ENCODE data around the gene FLNC. TPM values are rescaled to one million over a fixed set of nuclear protein-coding genes. Genes with fewer than 3 reads are reported as not detected.
A peak's percentile ranks its signal among the peaks of the same experiment; 100 is the strongest.

The FLNC gene
- total and polyA plus RNA-seq, 2 of the 13 experiments (the other 11 are each of a cell fraction or from before 2014, with no cell fraction given): 0.02 TPM; not detected in 1

DNA sequence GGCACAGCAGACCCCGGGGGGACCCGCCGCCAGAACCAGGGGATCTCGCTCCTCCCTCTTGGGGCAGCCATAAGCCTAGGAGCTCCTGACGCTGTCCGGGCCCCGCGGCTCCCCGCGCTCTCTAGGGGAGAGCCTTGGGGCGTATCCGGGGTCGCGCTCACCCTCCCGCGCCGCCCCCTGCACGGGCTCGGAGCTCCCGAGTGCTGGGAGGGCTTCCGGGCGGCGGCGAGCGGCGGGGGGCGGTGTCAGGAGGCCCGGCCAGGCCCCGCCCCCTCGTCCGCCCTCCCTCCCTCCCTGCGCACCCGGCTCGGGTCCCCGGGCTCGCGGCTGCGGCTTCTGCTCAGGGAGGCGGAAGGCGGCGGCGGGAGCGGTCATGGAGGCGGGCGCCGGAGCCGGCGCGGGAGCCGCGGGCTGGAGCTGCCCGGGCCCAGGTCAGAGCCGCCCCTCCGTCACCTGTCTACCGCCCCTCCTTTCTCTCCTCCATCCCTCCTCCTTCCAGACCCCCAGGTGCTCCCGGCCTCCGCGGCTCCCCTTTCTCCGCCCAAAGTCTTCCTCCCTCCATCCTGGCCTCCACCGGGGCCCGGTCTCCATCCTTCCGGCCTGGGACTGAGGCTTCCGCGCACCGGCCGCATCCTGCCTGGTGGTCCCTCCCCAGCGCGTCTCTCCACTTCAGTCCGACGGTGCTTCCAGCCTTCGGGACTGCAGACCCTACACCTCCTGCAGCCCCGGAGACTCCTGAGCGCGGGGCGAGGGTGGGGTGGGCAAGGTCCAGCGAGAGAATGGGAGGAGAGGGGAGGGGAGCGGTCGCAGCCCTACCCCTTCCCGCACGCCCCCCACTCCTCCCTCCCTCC, 38.9 kb upstream of the FLNC start, which contains the start of gene CCDC136 (continued):
- TF ChIP-seq, protein P1, sequence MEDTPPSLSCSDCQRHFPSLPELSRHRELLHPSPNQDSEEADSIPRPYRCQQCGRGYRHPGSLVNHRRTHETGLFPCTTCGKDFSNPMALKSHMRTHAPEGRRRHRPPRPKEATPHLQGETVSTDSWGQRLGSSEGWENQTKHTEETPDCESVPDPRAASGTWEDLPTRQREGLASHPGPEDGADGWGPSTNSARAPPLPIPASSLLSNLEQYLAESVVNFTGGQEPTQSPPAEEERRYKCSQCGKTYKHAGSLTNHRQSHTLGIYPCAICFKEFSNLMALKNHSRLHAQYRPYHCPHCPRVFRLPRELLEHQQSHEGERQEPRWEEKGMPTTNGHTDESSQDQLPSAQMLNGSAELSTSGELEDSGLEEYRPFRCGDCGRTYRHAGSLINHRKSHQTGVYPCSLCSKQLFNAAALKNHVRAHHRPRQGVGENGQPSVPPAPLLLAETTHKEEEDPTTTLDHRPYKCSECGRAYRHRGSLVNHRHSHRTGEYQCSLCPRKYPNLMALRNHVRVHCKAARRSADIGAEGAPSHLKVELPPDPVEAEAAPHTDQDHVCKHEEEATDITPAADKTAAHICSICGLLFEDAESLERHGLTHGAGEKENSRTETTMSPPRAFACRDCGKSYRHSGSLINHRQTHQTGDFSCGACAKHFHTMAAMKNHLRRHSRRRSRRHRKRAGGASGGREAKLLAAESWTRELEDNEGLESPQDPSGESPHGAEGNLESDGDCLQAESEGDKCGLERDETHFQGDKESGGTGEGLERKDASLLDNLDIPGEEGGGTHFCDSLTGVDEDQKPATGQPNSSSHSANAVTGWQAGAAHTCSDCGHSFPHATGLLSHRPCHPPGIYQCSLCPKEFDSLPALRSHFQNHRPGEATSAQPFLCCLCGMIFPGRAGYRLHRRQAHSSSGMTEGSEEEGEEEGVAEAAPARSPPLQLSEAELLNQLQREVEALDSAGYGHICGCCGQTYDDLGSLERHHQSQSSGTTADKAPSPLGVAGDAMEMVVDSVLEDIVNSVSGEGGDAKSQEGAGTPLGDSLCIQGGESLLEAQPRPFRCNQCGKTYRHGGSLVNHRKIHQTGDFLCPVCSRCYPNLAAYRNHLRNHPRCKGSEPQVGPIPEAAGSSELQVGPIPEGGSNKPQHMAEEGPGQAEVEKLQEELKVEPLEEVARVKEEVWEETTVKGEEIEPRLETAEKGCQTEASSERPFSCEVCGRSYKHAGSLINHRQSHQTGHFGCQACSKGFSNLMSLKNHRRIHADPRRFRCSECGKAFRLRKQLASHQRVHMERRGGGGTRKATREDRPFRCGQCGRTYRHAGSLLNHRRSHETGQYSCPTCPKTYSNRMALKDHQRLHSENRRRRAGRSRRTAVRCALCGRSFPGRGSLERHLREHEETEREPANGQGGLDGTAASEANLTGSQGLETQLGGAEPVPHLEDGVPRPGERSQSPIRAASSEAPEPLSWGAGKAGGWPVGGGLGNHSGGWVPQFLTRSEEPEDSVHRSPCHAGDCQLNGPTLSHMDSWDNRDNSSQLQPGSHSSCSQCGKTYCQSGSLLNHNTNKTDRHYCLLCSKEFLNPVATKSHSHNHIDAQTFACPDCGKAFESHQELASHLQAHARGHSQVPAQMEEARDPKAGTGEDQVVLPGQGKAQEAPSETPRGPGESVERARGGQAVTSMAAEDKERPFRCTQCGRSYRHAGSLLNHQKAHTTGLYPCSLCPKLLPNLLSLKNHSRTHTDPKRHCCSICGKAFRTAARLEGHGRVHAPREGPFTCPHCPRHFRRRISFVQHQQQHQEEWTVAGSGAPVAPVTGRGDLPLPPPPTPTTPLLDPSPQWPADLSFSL (CRISPR knock-in tag; IDR thresholded peaks at IDR 0.05): no peak
- TF ChIP-seq TCF12 (IDR thresholded peaks at IDR 0.05) (no peak), TCF12 (CRISPR knock-in tag; IDR thresholded peaks at IDR 0.05) (no peak), PAX8 (CRISPR knock-in tag; IDR thresholded peaks at IDR 0.05; ENCODE audit: borderline replicate concordance) (no peak), PHB2 (IDR thresholded peaks at IDR 0.05; ENCODE audit: partially characterized antibody) (no peak), JUN (CRISPR knock-in tag; IDR thresholded peaks at IDR 0.05) (no peak), CBX5 (CRISPR knock-in tag; IDR thresholded peaks at IDR 0.05; ENCODE audit: borderline replicate concordance) (no peak), ZFP36 (IDR thresholded peaks at IDR 0.05; ENCODE audit: borderline replicate concordance, low read depth, low read length, partially characterized antibody) (no peak), MTA3 (CRISPR knock-in tag; IDR thresholded peaks at IDR 0.05) (no peak), SUZ12 (IDR thresholded peaks at IDR 0.05; ENCODE audit: low read depth, low read length) (no peak), ARNT2 (CRISPR knock-in tag; IDR thresholded peaks at IDR 0.05; ENCODE audit: low read depth) (no peak), ZBTB38 (CRISPR knock-in tag; IDR thresholded peaks at IDR 0.05) (0 out of 2 replicates have a peak, but pooled peaks have one; percentile 16), ZNF883 (CRISPR knock-in tag; IDR thresholded peaks at IDR 0.05; ENCODE audit: not compliant biosample characterization) (no peak), ZNF484 (CRISPR knock-in tag; IDR thresholded peaks at IDR 0.05; ENCODE audit: borderline replicate concordance, low read depth) (no peak), FOXC1 (CRISPR knock-in tag; IDR thresholded peaks at IDR 0.05; ENCODE audit: borderline replicate concordance) (0 out of 2 replicates have a peak, but pooled peaks have one; percentile 26)
- TF ChIP-seq, protein P2, sequence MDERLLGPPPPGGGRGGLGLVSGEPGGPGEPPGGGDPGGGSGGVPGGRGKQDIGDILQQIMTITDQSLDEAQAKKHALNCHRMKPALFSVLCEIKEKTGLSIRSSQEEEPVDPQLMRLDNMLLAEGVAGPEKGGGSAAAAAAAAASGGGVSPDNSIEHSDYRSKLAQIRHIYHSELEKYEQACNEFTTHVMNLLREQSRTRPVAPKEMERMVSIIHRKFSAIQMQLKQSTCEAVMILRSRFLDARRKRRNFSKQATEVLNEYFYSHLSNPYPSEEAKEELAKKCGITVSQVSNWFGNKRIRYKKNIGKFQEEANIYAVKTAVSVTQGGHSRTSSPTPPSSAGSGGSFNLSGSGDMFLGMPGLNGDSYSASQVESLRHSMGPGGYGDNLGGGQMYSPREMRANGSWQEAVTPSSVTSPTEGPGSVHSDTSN (CRISPR knock-in tag; IDR thresholded peaks at IDR 0.05): no peak
- TF ChIP-seq, protein P3, sequence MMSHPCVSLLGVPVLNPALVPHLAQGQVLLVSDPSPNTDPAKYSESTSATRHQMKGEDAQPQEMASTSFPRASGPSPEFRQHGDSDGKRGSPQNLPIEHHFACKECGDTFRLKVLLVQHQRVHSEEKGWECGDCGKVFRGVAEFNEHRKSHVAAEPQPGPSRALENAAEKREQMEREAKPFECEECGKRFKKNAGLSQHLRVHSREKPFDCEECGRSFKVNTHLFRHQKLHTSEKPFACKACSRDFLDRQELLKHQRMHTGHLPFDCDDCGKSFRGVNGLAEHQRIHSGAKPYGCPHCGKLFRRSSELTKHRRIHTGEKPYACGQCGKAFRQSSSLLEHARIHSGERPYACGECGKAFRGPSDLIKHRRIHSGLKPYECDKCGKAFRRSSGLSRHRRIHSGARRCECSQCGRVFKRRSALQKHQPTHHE (CRISPR knock-in tag; IDR thresholded peaks at IDR 0.05; ENCODE audit: borderline replicate concordance): no peak
- TF ChIP-seq, protein P4, sequence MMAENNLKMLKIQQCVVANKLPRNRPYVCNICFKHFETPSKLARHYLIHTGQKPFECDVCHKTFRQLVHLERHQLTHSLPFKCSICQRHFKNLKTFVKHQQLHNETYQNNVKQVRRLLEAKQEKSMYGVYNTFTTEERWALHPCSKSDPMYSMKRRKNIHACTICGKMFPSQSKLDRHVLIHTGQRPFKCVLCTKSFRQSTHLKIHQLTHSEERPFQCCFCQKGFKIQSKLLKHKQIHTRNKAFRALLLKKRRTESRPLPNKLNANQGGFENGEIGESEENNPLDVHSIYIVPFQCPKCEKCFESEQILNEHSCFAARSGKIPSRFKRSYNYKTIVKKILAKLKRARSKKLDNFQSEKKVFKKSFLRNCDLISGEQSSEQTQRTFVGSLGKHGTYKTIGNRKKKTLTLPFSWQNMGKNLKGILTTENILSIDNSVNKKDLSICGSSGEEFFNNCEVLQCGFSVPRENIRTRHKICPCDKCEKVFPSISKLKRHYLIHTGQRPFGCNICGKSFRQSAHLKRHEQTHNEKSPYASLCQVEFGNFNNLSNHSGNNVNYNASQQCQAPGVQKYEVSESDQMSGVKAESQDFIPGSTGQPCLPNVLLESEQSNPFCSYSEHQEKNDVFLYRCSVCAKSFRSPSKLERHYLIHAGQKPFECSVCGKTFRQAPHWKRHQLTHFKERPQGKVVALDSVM (CRISPR knock-in tag; IDR thresholded peaks at IDR 0.05): peak; percentile 47; the same call in 1 of the 2 replicates
